Measurements from ENCODE around the gene EFCAB11.

- TF ChIP-seq CTCF (IDR thresholded peaks at IDR 0.05) = no peak
- no peak for TF ChIP-seq EZH2 (IDR thresholded peaks at IDR 0.05; ENCODE audit: borderline replicate concordance, insufficient read depth, low read depth, low read length, poor library complexity, severe bottlenecking)
These were observed 127.9 kb downstream of the EFCAB11 start for GRCh38 chr14:89826596-89826995.

All from B cell (primary cell).